T-helper 2 cell treated with Interferon-gamma antibody and Interleukin-4, amounts not matched to agents 100 ng/mL and 5 ng/mL, for 36 hours (primary cell): ENCODE measurements around the gene NHERF1. TPM values are rescaled to one million over a fixed set of nuclear protein-coding genes. Genes with fewer than 3 reads are reported as not detected.

ENCODE experiments used
- intact Hi-C: fragments of 100-400 bp; cut with micrococcal nuclease; formaldehyde crosslinking; loops from one replicate; pipeline ENCODE4 v1.15.1; 2023
- total RNA-seq: library from RNA; stranded (reverse); gene quantifications from 2 replicates; pipeline ENCODE4 v1.2.3, GENCODE V29; 2022

NHERF1 gene
- total RNA-seq, 1 donor from 2014 or later = 289 TPM

- intact Hi-C loops = no loop called here
Observed at GRCh38 chr17:74780443-74781238, 32.2 kb downstream of the NHERF1 start.

- intact Hi-C loops = no loop called here
Observed at GRCh38 chr17:74782571-74782970, 34.1 kb downstream of the NHERF1 start.

- intact Hi-C loops = no loop called here
Observed at GRCh38 chr17:74784125-74784810, 35.8 kb downstream of the NHERF1 start.

GRCh38 chr17:74785096-74785980 lies 36.9 kb downstream of the NHERF1 start:
- intact Hi-C loops = no loop called here

GRCh38 chr17:74785981-74786360 lies 37.5 kb downstream of the NHERF1 start:
- intact Hi-C loops = no loop called here

- intact Hi-C loops = no loop called here
Observed at GRCh38 chr17:74786431-74787055, 38.1 kb downstream of the NHERF1 start.

- intact Hi-C loops = loop anchor here (1.0 to 5.0 kb wide), 3 partner anchors 72 to 168 kb away; no protein-coding TSS in a partner anchor
Observed at GRCh38 chr17:74790161-74791058, 42.0 kb downstream of the NHERF1 start.

GRCh38 chr17:74792586-74793105 lies 44.2 kb downstream of the NHERF1 start:
- intact Hi-C loops = loop anchor here (5.0 kb wide), 1 partner anchor 135 kb away; no protein-coding TSS in a partner anchor

GRCh38 chr17:74795327-74796020 lies 47.0 kb downstream of the NHERF1 start:
- intact Hi-C loops = no loop called here

- intact Hi-C loops = no loop called here
Observed at GRCh38 chr17:74796211-74796610, 47.8 kb downstream of the NHERF1 start.

GRCh38 chr17:74796866-74797265 lies 48.4 kb downstream of the NHERF1 start:
- intact Hi-C loops = no loop called here

GRCh38 chr17:74797824-74798223 lies 49.4 kb downstream of the NHERF1 start:
- intact Hi-C loops = no loop called here

- intact Hi-C loops = no loop called here
Observed at GRCh38 chr17:74798239-74798707, 49.8 kb downstream of the NHERF1 start.

GRCh38 chr17:74799097-74799496 lies 50.7 kb downstream of the NHERF1 start:
- intact Hi-C loops = loop anchor here (1.0 kb wide), 1 partner anchor 13 kb away; no protein-coding TSS in a partner anchor

- intact Hi-C loops = no loop called here
Observed at GRCh38 chr17:74800531-74800930, 52.1 kb downstream of the NHERF1 start.

- intact Hi-C loops = no loop called here
Observed at GRCh38 chr17:74801896-74802295, 53.5 kb downstream of the NHERF1 start.

GRCh38 chr17:74803388-74803930 lies 55.0 kb downstream of the NHERF1 start:
- intact Hi-C loops = no loop called here

GRCh38 chr17:74803971-74804370 lies 55.5 kb downstream of the NHERF1 start:
- intact Hi-C loops = no loop called here

GRCh38 chr17:74804683-74805082 lies 56.3 kb downstream of the NHERF1 start:
- intact Hi-C loops = no loop called here
